ENCODE measurements around the gene BPNT1. TPM values are rescaled to one million over a fixed set of nuclear protein-coding genes. Genes with fewer than 3 reads are reported as not detected.

BPNT1 gene
- total and polyA plus RNA-seq, 2 of the 13 experiments (the other 11 are each of a cell fraction or from before 2014, with no cell fraction given): 35.2 to 43.9 TPM

DNA sequence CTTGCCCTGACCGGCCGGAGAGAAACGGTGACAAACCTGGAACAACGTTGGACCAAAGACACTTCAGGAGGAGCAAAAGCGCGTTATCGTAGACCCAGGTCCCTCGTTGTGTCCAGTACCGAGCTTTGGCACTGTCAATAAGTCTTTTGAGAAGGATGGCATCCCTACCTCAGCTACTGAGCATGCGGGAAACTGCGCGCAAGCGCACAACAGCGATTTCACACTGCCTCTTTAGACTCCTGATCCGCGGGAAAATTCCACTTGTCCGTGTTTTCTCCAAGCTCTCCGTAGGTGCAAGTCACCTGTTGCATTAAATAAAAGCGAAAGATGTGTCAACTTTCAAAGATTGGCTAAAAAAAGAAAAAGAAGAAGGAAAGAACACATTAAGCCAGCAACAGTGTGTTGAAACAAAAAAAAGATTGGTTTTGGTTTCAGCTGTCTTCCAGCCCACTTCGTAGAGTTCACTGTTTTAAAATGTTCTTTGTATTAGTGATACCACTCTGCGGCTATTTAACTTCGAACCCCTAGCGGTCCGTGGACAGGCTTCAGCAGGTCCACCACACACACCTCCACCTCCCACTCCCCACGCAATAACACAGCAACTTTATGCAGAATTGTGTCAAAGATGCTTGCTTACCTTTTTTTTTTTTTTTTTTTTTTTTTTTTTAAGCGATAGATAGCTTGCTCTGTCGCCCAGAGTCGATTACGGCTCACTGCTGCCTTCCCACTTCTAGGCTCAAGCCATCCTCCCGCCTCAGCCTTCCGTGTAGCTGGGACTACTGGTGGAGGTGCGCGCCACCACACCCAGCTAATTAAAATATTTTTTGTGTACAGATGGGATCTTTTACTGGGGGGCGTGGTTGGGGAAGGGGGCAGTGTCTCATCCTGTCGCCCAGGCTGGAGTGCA lies at the start of gene BPNT1 (continued):
- TF ChIP-seq, protein P1, sequence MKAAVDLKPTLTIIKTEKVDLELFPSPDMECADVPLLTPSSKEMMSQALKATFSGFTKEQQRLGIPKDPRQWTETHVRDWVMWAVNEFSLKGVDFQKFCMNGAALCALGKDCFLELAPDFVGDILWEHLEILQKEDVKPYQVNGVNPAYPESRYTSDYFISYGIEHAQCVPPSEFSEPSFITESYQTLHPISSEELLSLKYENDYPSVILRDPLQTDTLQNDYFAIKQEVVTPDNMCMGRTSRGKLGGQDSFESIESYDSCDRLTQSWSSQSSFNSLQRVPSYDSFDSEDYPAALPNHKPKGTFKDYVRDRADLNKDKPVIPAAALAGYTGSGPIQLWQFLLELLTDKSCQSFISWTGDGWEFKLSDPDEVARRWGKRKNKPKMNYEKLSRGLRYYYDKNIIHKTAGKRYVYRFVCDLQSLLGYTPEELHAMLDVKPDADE (CRISPR knock-in tag; IDR thresholded peaks at IDR 0.05): no peak
- TF ChIP-seq REL (CRISPR knock-in tag; conservative IDR thresholded peaks at IDR 0.05): no peak
- TF ChIP-seq KMT2A (CRISPR knock-in tag; IDR thresholded peaks at IDR 0.05): peak; percentile 90
- no peak for TF ChIP-seq ZFP91 (CRISPR knock-in tag; IDR thresholded peaks at IDR 0.05; ENCODE audit: borderline replicate concordance)
- no peak for TF ChIP-seq ZC3H4 (CRISPR knock-in tag; IDR thresholded peaks at IDR 0.05; ENCODE audit: borderline replicate concordance)
- no peak for TF ChIP-seq RORA (CRISPR knock-in tag; IDR thresholded peaks at IDR 0.05)
- TF ChIP-seq ZNF788 (CRISPR knock-in tag; IDR thresholded peaks at IDR 0.05; ENCODE audit: borderline replicate concordance): peak; percentile 38; the same call in 1 of the 2 replicates
- TF ChIP-seq POLR2AphosphoS5 (IDR thresholded peaks at IDR 0.05; ENCODE audit: low read depth, low read length): peak; percentile 97
- TF ChIP-seq, protein P2, sequence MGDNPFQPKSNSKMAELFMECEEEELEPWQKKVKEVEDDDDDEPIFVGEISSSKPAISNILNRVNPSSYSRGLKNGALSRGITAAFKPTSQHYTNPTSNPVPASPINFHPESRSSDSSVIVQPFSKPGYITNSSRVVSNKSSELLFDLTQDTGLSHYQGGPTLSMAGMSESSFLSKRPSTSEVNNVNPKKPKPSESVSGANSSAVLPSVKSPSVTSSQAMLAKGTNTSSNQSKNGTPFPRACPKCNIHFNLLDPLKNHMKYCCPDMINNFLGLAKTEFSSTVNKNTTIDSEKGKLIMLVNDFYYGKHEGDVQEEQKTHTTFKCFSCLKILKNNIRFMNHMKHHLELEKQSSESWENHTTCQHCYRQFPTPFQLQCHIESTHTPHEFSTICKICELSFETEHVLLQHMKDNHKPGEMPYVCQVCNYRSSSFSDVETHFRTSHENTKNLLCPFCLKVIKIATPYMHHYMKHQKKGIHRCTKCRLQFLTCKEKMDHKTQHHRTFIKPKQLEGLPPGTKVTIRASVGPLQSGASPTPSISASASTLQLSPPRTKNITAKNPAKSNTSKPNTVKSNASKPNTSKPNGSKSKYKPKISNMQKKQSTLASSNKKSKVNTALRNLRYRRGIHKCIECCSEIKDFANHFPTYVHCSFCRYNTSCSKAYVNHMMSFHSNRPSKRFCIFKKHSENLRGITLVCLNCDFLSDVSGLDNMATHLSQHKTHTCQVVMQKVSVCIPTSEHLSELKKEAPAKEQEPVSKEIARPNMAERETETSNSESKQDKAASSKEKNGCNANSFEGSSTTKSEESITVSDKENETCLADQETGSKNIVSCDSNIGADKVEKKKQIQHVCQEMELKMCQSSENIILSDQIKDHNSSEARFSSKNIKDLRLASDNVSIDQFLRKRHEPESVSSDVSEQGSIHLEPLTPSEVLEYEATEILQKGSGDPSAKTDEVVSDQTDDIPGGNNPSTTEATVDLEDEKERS (CRISPR knock-in tag; IDR thresholded peaks at IDR 0.05): 0 out of 2 replicates have a peak, but pooled peaks have one; percentile 60
- TF ChIP-seq TCF7L2 (IDR thresholded peaks at IDR 0.05; ENCODE audit: low read depth, low read length): no peak
- no peak for TF ChIP-seq ZNF660 (CRISPR knock-in tag; IDR thresholded peaks at IDR 0.05; ENCODE audit: borderline replicate concordance, low read depth)
- TF ChIP-seq NFKBIZ (CRISPR knock-in tag; IDR thresholded peaks at IDR 0.05): peak; percentile 72; the same call in 1 of the 2 replicates
- TF ChIP-seq GATAD1 (CRISPR knock-in tag; IDR thresholded peaks at IDR 0.05): peak; percentile 85
- TF ChIP-seq ZNF260 (CRISPR knock-in tag; IDR thresholded peaks at IDR 0.05; ENCODE audit: borderline replicate concordance, low read depth): no peak
- TF ChIP-seq MAFF (IDR thresholded peaks at IDR 0.05; ENCODE audit: low read depth, low read length): no peak
- no peak for TF ChIP-seq SNAI1 (CRISPR knock-in tag; IDR thresholded peaks at IDR 0.05; ENCODE audit: borderline replicate concordance)
- TF ChIP-seq SMAD9 (CRISPR knock-in tag; IDR thresholded peaks at IDR 0.05): no peak
- no peak for TF ChIP-seq ZNF549 (CRISPR knock-in tag; IDR thresholded peaks at IDR 0.05)
- no peak for TF ChIP-seq ZNF790 (CRISPR knock-in tag; IDR thresholded peaks at IDR 0.05; ENCODE audit: borderline replicate concordance)
- no peak for TF ChIP-seq ZFP37 (CRISPR knock-in tag; IDR thresholded peaks at IDR 0.05; ENCODE audit: borderline replicate concordance)
- 0 out of 2 replicates have a peak, but pooled peaks have one; percentile 56 for TF ChIP-seq ZNF761 (CRISPR knock-in tag; conservative IDR thresholded peaks at IDR 0.05)
- no peak for TF ChIP-seq ZNF138 (CRISPR knock-in tag; IDR thresholded peaks at IDR 0.05; ENCODE audit: low read depth)
- 0 out of 2 replicates have a peak, but pooled peaks have one; percentile 54 for TF ChIP-seq ATF1 (CRISPR knock-in tag; IDR thresholded peaks at IDR 0.05)

All from HepG2 (cell line).